Muscle of leg (tissue), 16 donors: Measurements from ENCODE around the gene SCYGR3. TPM values are rescaled to one million over a fixed set of nuclear protein-coding genes. Genes with fewer than 3 reads are reported as not detected.
A peak's percentile ranks its signal among the peaks of the same experiment; 100 is the strongest.

Experiments used
- DNase-seq: peaks from one replicate; pipeline ENCODE4 v3.0.0; 2013
- H3K27ac ChIP-seq: one replicate; pipeline ENCODE4 v1.5.1; 2013; ENCODE audit warnings: mild to moderate bottlenecking, low read length, control low read depth
- H3K27me3 ChIP-seq: one replicate; pipeline ENCODE4 v1.6.1; 2013; ENCODE audit warnings: low read length; ENCODE audit not compliant: control insufficient read depth, insufficient read depth
- H3K36me3 ChIP-seq: one replicate; pipeline ENCODE4 v1.6.1; 2013; ENCODE audit warnings: low read length; ENCODE audit not compliant: control insufficient read depth, insufficient read depth
- H3K4me1 ChIP-seq: one replicate; pipeline ENCODE4 v1.6.1; 2013; ENCODE audit warnings: low read length; ENCODE audit not compliant: control insufficient read depth, insufficient read depth
- H3K4me3 ChIP-seq: one replicate; pipeline ENCODE4 v1.5.1; 2013; ENCODE audit warnings: low read length, control low read depth
- H3K9me3 ChIP-seq: replicated peaks from 2 replicates; pipeline ENCODE4 v1.6.1; 2013; ENCODE audit warnings: low read depth, low read length; ENCODE audit not compliant: control insufficient read depth
- WGBS: methylation state at CpG from one replicate; pipeline ENCODE4 v1.1.5; 2013; ENCODE audit warnings: missing lambda C conversion rate; ENCODE audit not compliant: insufficient coverage; 5-methylcytosine and 5-hydroxymethylcytosine counted together
- long read RNA-seq, 11 donors: transcript quantifications; one replicate each; lab custom pipeline, GENCODE V29; 2026
- polyA plus RNA-seq, 8 donors: library from polyadenylated mRNA; unstranded; fragments of 120-200 nt; gene quantifications; one replicate each; pipeline versions ENCODE4 v1.2.1 to v1.2.3, GENCODE V29; 2013; ENCODE audit warnings: inconsistent platforms in 1 of 8, low replicate concordance in 1 of 8; ENCODE audit not compliant: insufficient read length in 8 of 8, insufficient read depth in 1 of 8
- total RNA-seq: library from RNA; stranded (reverse); fragments of 120-200 nt; gene quantifications from one replicate; pipeline ENCODE4 v1.2.4, GENCODE V29; 2013

SCYGR3 gene
- total RNA-seq (not detected), polyA plus RNA-seq (not detected)
- long read RNA-seq, donor 1, result 0 reads
- long read RNA-seq, donor 2, result 0 reads
- long read RNA-seq, donor 3, result 0 reads
- long read RNA-seq, donor 4, result 0 reads
- long read RNA-seq, donor 5, result 0 reads
- long read RNA-seq, donor 6, result 0 reads
- long read RNA-seq, donor 7, result 0 reads
- long read RNA-seq, donor 8, result 0 reads
- long read RNA-seq, donor 9, result 0 reads
- long read RNA-seq, donor 10, result 0 reads
- long read RNA-seq, donor 11, result 0 reads

GRCh38 chr2:227614740-227615139 lies at the start of gene SCYGR3:
SCYGR3 (minus strand) TSS chr2:227614840; CDS start chr2:227614840, 0 bp downstream.
- H3K36me3 ChIP-seq, result no peaks in the 10 kb centered on the region
- DNase-seq, result no peak
- H3K27me3 ChIP-seq, result no peaks in the 10 kb centered on the region
- H3K9me3 ChIP-seq, result no peaks in the 10 kb centered on the region
- no peak within 1 kb of the TSS for H3K27ac ChIP-seq
- H3K4me3 ChIP-seq, result no peak within 1 kb of the TSS
- no CpG with 5 or more reads among the region's 4 CpGs for WGBS
- no peaks in the 10 kb centered on the region for H3K4me1 ChIP-seq

- H3K27me3 ChIP-seq, result no peaks in the 10 kb centered on the region
- 36% methylated on average over 3 of the region's 3 CpGs for WGBS
- H3K9me3 ChIP-seq, result no peaks in the 10 kb centered on the region
- H3K4me3 ChIP-seq, result no peak overlapping the region
- H3K27ac ChIP-seq, result no peak overlapping the region
- H3K4me1 ChIP-seq, result no peaks in the 10 kb centered on the region
- H3K36me3 ChIP-seq, result no peaks in the 10 kb centered on the region
- DNase-seq, result no peak
Observed at GRCh38 chr2:227661827-227662226, 47.2 kb upstream of the SCYGR3 start.

- Histone ChIP-seq H3K27me3 (no peaks in the 10 kb centered on the region), H3K4me1 (no peaks in the 10 kb centered on the region), H3K4me3 (no peak overlapping the region), H3K27ac (no peak overlapping the region), H3K36me3 (no peaks in the 10 kb centered on the region), H3K9me3 (no peaks in the 10 kb centered on the region)
- no peak for DNase-seq
- no CpG with 5 or more reads among the region's 7 CpGs for WGBS
Observed at GRCh38 chr2:227661025-227661649, 46.5 kb upstream of the SCYGR3 start.

- no CpG with 5 or more reads among the region's 8 CpGs for WGBS
- no peaks in the 10 kb centered on the region for H3K4me1 ChIP-seq
- no peaks in the 10 kb centered on the region for H3K9me3 ChIP-seq
- DNase-seq, result no peak
- no peaks in the 10 kb centered on the region for H3K36me3 ChIP-seq
- no peaks in the 10 kb centered on the region for H3K27me3 ChIP-seq
- H3K4me3 ChIP-seq, result no peak overlapping the region
- H3K27ac ChIP-seq, result no peak overlapping the region
Observed at GRCh38 chr2:227657199-227657845, 42.7 kb upstream of the SCYGR3 start.

GRCh38 chr2:227655454-227655853 lies 40.8 kb upstream of the SCYGR3 start:
- no peak overlapping the region for H3K4me3 ChIP-seq
- no peaks in the 10 kb centered on the region for H3K9me3 ChIP-seq
- no peak overlapping the region for H3K27ac ChIP-seq
- no peaks in the 10 kb centered on the region for H3K36me3 ChIP-seq
- H3K27me3 ChIP-seq, result no peaks in the 10 kb centered on the region
- DNase-seq, result peak; percentile 24
- 18% methylated on average over 1 of the region's 1 CpG for WGBS
- no peaks in the 10 kb centered on the region for H3K4me1 ChIP-seq

GRCh38 chr2:227654426-227654825 lies 39.8 kb upstream of the SCYGR3 start:
- Histone ChIP-seq H3K27ac (no peak overlapping the region), H3K4me1 (no peaks in the 10 kb centered on the region), H3K9me3 (no peaks in the 10 kb centered on the region), H3K27me3 (no peaks in the 10 kb centered on the region), H3K4me3 (no peak overlapping the region), H3K36me3 (no peaks in the 10 kb centered on the region)
- 45% methylated on average over 1 of the region's 1 CpG for WGBS
- DNase-seq, result no peak

- DNase-seq, result no peak
- Histone ChIP-seq H3K4me3 (no peak overlapping the region), H3K27ac (no peak overlapping the region), H3K4me1 (no peaks in the 10 kb centered on the region), H3K9me3 (no peaks in the 10 kb centered on the region), H3K27me3 (no peaks in the 10 kb centered on the region), H3K36me3 (no peaks in the 10 kb centered on the region)
- WGBS, result no CpG with 5 or more reads among the region's 4 CpGs
Observed at GRCh38 chr2:227653419-227653818, 38.8 kb upstream of the SCYGR3 start.

GRCh38 chr2:227643990-227644551 lies 29.4 kb upstream of the SCYGR3 start:
- H3K4me3 ChIP-seq, result no peak overlapping the region
- 79% methylated on average over 4 of the region's 5 CpGs for WGBS

GRCh38 chr2:227642656-227643055 lies 28.0 kb upstream of the SCYGR3 start:
- Histone ChIP-seq H3K9me3 (no peaks in the 10 kb centered on the region), H3K4me3 (no peak overlapping the region)
- 6% methylated on average over 2 of the region's 2 CpGs for WGBS

More at GRCh38 chr2:227643990-227644551, 29.4 kb upstream of the SCYGR3 start:
- no peaks in the 10 kb centered on the region for H3K4me1 ChIP-seq
- H3K27ac ChIP-seq, result no peak overlapping the region
- no peaks in the 10 kb centered on the region for H3K36me3 ChIP-seq
- no peak for DNase-seq
- no peaks in the 10 kb centered on the region for H3K27me3 ChIP-seq
- H3K9me3 ChIP-seq, result no peaks in the 10 kb centered on the region

GRCh38 chr2:227634201-227634600 lies 19.6 kb upstream of the SCYGR3 start:
- no peaks in the 10 kb centered on the region for H3K36me3 ChIP-seq
- no peak overlapping the region for H3K27ac ChIP-seq
- H3K4me1 ChIP-seq, result no peaks in the 10 kb centered on the region
- no peaks in the 10 kb centered on the region for H3K9me3 ChIP-seq
- no peak for DNase-seq
- no peak overlapping the region for H3K4me3 ChIP-seq
- WGBS, result no CpG with 5 or more reads among the region's 3 CpGs
- no peaks in the 10 kb centered on the region for H3K27me3 ChIP-seq

More at GRCh38 chr2:227642656-227643055, 28.0 kb upstream of the SCYGR3 start:
- no peaks in the 10 kb centered on the region for H3K36me3 ChIP-seq
- no peak for DNase-seq
- no peaks in the 10 kb centered on the region for H3K4me1 ChIP-seq
- no peak overlapping the region for H3K27ac ChIP-seq
- no peaks in the 10 kb centered on the region for H3K27me3 ChIP-seq
